Upper lobe of left lung (tissue), 4 donors: ENCODE results near the gene BICRA.

Experiments
- EP300 ChIP-seq, 4 donors: sonication (generic); formaldehyde crosslinking; IDR thresholded peaks; one replicate each; pipeline ENCODE4 v1.5.1; 2017; ENCODE audit warnings: antibody characterized with exemption in 4 of 4, control low read depth in 2 of 4
- POLR2A ChIP-seq, 4 donors: fragments of 450-650 bp; IDR thresholded peaks; one replicate each; pipeline ENCODE4 v1.5.1; 2016 to 2017; ENCODE audit warnings: antibody characterized with exemption in 4 of 4, mild to moderate bottlenecking in 2 of 4
- POLR2AphosphoS5 ChIP-seq, 2 donors: sonication (generic); formaldehyde crosslinking; IDR thresholded peaks; one replicate each; pipeline ENCODE4 v1.5.1; 2017; ENCODE audit warnings: antibody characterized with exemption in 2 of 2
- TF ChIP-seq, protein P1 (sequence below), 6 experiments: fragments of 450-650 bp in 4 of 6; fragments of 200-600 bp in 2 of 6; sonication (generic) in 2 of 6; IDR thresholded peaks; one replicate each; pipeline ENCODE4 v1.5.1; 2016 to 2019; ENCODE audit warnings: antibody characterized with exemption in 6 of 6

DNA sequence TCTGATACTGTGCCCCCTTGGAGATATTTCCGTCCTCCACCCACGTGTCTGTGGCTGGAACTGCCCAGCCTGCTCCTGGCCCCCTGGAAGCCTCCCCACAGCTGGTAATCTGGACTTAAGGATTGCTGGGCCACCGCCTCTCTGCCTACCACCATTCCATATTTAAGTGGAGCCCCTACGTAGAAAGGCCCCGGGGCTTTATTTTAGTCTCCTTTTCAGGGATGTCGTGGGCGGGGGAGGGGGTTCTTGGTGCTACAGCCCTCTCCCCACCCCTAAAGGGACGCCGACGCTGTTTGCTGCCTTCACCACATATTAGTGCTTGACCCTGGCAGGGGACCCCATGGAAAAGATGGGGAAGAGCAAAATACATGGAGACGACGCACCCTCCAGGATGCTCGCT is 133.7 kb downstream of the BICRA start:
- TF ChIP-seq, protein P1, sequence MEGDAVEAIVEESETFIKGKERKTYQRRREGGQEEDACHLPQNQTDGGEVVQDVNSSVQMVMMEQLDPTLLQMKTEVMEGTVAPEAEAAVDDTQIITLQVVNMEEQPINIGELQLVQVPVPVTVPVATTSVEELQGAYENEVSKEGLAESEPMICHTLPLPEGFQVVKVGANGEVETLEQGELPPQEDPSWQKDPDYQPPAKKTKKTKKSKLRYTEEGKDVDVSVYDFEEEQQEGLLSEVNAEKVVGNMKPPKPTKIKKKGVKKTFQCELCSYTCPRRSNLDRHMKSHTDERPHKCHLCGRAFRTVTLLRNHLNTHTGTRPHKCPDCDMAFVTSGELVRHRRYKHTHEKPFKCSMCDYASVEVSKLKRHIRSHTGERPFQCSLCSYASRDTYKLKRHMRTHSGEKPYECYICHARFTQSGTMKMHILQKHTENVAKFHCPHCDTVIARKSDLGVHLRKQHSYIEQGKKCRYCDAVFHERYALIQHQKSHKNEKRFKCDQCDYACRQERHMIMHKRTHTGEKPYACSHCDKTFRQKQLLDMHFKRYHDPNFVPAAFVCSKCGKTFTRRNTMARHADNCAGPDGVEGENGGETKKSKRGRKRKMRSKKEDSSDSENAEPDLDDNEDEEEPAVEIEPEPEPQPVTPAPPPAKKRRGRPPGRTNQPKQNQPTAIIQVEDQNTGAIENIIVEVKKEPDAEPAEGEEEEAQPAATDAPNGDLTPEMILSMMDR (IDR thresholded peaks at IDR 0.05), result no peak
- no peak for TF ChIP-seq POLR2A (IDR thresholded peaks at IDR 0.05)
- TF ChIP-seq POLR2AphosphoS5 (IDR thresholded peaks at IDR 0.05), result no peak
- TF ChIP-seq EP300 (IDR thresholded peaks at IDR 0.05), result no peak
